Measurements from ENCODE around the gene HOTAIR. TPM values are rescaled to one million over a fixed set of nuclear protein-coding genes. Genes with fewer than 3 reads are reported as not detected.

HOTAIR gene
- total RNA-seq (2014; rRNA removed) (3.5 and 4.3 TPM in 2 replicates), Bru-seq, nascent RNA (percentile 32 among the genes with signal in this experiment), BruChase-seq, experiment 1, labeled RNA remaining after a 6-hour chase (percentile 26 among the genes with signal in this experiment), BruChase-seq, experiment 2, labeled RNA remaining after a 2-hour chase (percentile 31 among the genes with signal in this experiment)
- long read RNA-seq, partial matches to known transcripts: 0 of 2 reads
- long read RNA-seq, other reads (novel, unspliced or antisense): 1 of 2 reads

- H2AFZ ChIP-seq (ENCODE audit: low read length): peak within 1 kb of the TSS; percentile 89
- intact Hi-C loops (cut with micrococcal nuclease): no loop called here
- no peaks in the 10 kb centered on the region for H3K9me3 ChIP-seq (ENCODE audit: low read length)
- H3K4me2 ChIP-seq (ENCODE audit: low read length): peak within 1 kb of the TSS; percentile 95
- no peaks in the 10 kb centered on the region for H4K20me1 ChIP-seq (ENCODE audit: low read length)
- H3K79me2 ChIP-seq (ENCODE audit: low read length): no peaks in the 10 kb centered on the region
- H3K36me3 ChIP-seq (ENCODE audit: low read depth, low read length): no peaks in the 10 kb centered on the region
- no TSS peak for BruUV-seq (replicated peaks)
- ChIA-PET CTCF (interaction anchor here (0.6 kb wide), 1 partner anchor 230 kb away, joined by 4 read pairs; no protein-coding TSS in a partner anchor), POLR2A (ENCODE audit: unreplicated experiment) (no interaction called here)
- TF ChIP-seq EZH2 (IDR thresholded peaks at IDR 0.05; ENCODE audit: low read length, unreplicated experiment) (no peak), CTCF (conservative IDR thresholded peaks at IDR 0.05; ENCODE audit: low read depth, low read length) (no peak), EZH2phosphoT487 (IDR thresholded peaks at IDR 0.05; ENCODE audit: borderline replicate concordance, low read length) (no peak)
- no peaks in the 10 kb centered on the region for H3F3A ChIP-seq (ENCODE audit: low read length, unreplicated experiment)
- peak within 1 kb of the TSS; percentile 77 for H3K9ac ChIP-seq (ENCODE audit: low read length)
- no peaks in the 10 kb centered on the region for H3K27me3 ChIP-seq (ENCODE audit: low read length)
- peak within 1 kb of the TSS; percentile 75 for H3K4me3 ChIP-seq (ENCODE audit: low read length)
- H3K4me1 ChIP-seq (ENCODE audit: insufficient read depth, low read length): peaks cover 35% of the 10 kb centered on the region
- DNase-seq (peak; percentile 53), ATAC-seq (peak; percentile 40)
- H3K9me2 ChIP-seq (replicated peaks; ENCODE audit: low read length): no peaks in the 10 kb centered on the region
- H3K27ac ChIP-seq (ENCODE audit: low read length): no peak within 1 kb of the TSS
These were observed at the start of gene HOTAIR for GRCh38 chr12:53974084-53975063. Gene HOTAIR, minus strand, starts transcription at chr12:53974954.

- H3K36me3 ChIP-seq (ENCODE audit: low read depth, low read length): no peaks in the 10 kb centered on the region
- no peaks in the 10 kb centered on the region for H3K27me3 ChIP-seq (ENCODE audit: low read length)
- peaks cover 81% of the 10 kb centered on the region for H3K79me2 ChIP-seq (ENCODE audit: low read length)
- no peak overlapping the region for H3K27ac ChIP-seq (ENCODE audit: low read length)
- H3K4me3 ChIP-seq (ENCODE audit: low read length): no peak overlapping the region
- intact Hi-C loops (cut with micrococcal nuclease): no loop called here
- peaks cover 10% of the 10 kb centered on the region for H3K4me1 ChIP-seq (ENCODE audit: insufficient read depth, low read length)
- CTCF ChIA-PET: interaction anchor here (0.5 kb wide), 1 partner anchor 15 kb away, joined by 7 read pairs; the partner anchor contains the start of gene HOXC8
- no peak for ATAC-seq
- no peaks in the 10 kb centered on the region for H3K9me2 ChIP-seq (replicated peaks; ENCODE audit: low read length)
- no peaks in the 10 kb centered on the region for H3K9me3 ChIP-seq (ENCODE audit: low read length)
- POLR2A ChIA-PET (ENCODE audit: unreplicated experiment): no interaction called here
- H3K9ac ChIP-seq (ENCODE audit: low read length): no peak overlapping the region
- no peaks in the 10 kb centered on the region for H4K20me1 ChIP-seq (ENCODE audit: low read length)
- BruUV-seq (replicated peaks): no TSS peak
- no peak overlapping the region for H2AFZ ChIP-seq (ENCODE audit: low read length)
- DNase-seq: no peak
- TF ChIP-seq EZH2phosphoT487 (IDR thresholded peaks at IDR 0.05; ENCODE audit: borderline replicate concordance, low read length): no peak
- TF ChIP-seq CTCF (conservative IDR thresholded peaks at IDR 0.05; ENCODE audit: low read depth, low read length): no peak
- TF ChIP-seq EZH2 (IDR thresholded peaks at IDR 0.05; ENCODE audit: low read length, unreplicated experiment): no peak
- H3K4me2 ChIP-seq (ENCODE audit: low read length): no peak overlapping the region
- no peaks in the 10 kb centered on the region for H3F3A ChIP-seq (ENCODE audit: low read length, unreplicated experiment)
These were observed 49.4 kb upstream of the HOTAIR start for GRCh38 chr12:54024127-54024526.

Measured in PC-3 (cell line).